ENCODE results near the gene ZNF740. TPM values are rescaled to one million over a fixed set of nuclear protein-coding genes. Genes with fewer than 3 reads are reported as not detected.

The ZNF740 gene
- total RNA-seq, 4 donors from 2014 or later: 14.9 to 27.7 (median 17.4) TPM

GRCh38 chr12:53231671-53231920 lies 51.1 kb downstream of the ZNF740 start:
- no peak for ATAC-seq
- H3K27ac ChIP-seq: peak overlapping the region; percentile 69 to 93 (median 88)
- no CpG with 5 or more reads among the region's 9 CpGs for WGBS, 2 donors (ENCODE audit: low coverage in 1 of 2)
- H3K4me1 ChIP-seq: peaks cover 0 to 93% (median 35%) of the 10 kb centered on the region in 3 donors
- no peaks in the 10 kb centered on the region for H3K27me3 ChIP-seq
- H3K4me3 ChIP-seq: peak overlapping the region; percentile 57 to 83
- TF ChIP-seq POLR2AphosphoS5 (IDR thresholded peaks at IDR 0.05) (no peak), EP300 (IDR thresholded peaks at IDR 0.05) (no peak), CTCF (IDR thresholded peaks at IDR 0.05) (peak in 1 of 4 experiments; percentile 16)
- H3K9me3 ChIP-seq: no peaks in the 10 kb centered on the region
- H3K36me3 ChIP-seq: peaks cover 0 to 14% of the 10 kb centered on the region in 2 donors

GRCh38 chr12:53231921-53232645 lies 51.6 kb downstream of the ZNF740 start, which contains the start of gene RARG:
RARG (minus strand) TSS chr12:53232209; CDS start chr12:53227545, 4,664 bp downstream.
- Histone ChIP-seq H3K9me3 (no peaks in the 10 kb centered on the region), H3K4me1 (peaks cover 0 to 88% (median 35%) of the 10 kb centered on the region in 3 donors), H3K27me3 (no peaks in the 10 kb centered on the region), H3K4me3 (peak within 1 kb of the TSS; percentile 57 to 83), H3K27ac (peak within 1 kb of the TSS; percentile 69 to 93 (median 88)), H3K36me3 (peaks cover 0 to 9% of the 10 kb centered on the region in 2 donors)
- WGBS, 2 donors (ENCODE audit: low coverage in 1 of 2): 0% methylated on average over 3 to 10 of the region's 44 CpGs
- peak; percentile 83 for ATAC-seq
- TF ChIP-seq POLR2A (IDR thresholded peaks at IDR 0.05): peak; percentile 20 to 27
- peak; percentile 16 for TF ChIP-seq POLR2AphosphoS5 (IDR thresholded peaks at IDR 0.05)
- TF ChIP-seq CTCF (IDR thresholded peaks at IDR 0.05): no peak

- Histone ChIP-seq H3K4me3 (peak overlapping the region; percentile 57 to 83), H3K36me3 (peaks cover 0 to 2% of the 10 kb centered on the region in 2 donors), H3K4me1 (peaks cover 0 to 81% (median 35%) of the 10 kb centered on the region in 3 donors), H3K27me3 (no peaks in the 10 kb centered on the region), H3K9me3 (no peaks in the 10 kb centered on the region), H3K27ac (peak overlapping the region; percentile 69 to 93 (median 88))
- no peak for TF ChIP-seq POLR2A (IDR thresholded peaks at IDR 0.05)
- TF ChIP-seq POLR2AphosphoS5 (IDR thresholded peaks at IDR 0.05): no peak
- no peak for TF ChIP-seq CTCF (IDR thresholded peaks at IDR 0.05)
- TF ChIP-seq EP300 (IDR thresholded peaks at IDR 0.05): no peak
- ATAC-seq: peak; percentile 70
- 3 to 4% methylated on average over 4 to 5 of the region's 11 CpGs for WGBS, 2 donors (ENCODE audit: low coverage in 1 of 2)
These were observed 52.3 kb downstream of the ZNF740 start for GRCh38 chr12:53232646-53233461.

- no peak for ATAC-seq
- WGBS, 2 donors (ENCODE audit: low coverage in 1 of 2): 0 to 15% methylated on average over 3 to 4 of the region's 7 CpGs
- Histone ChIP-seq H3K4me3 (no peak overlapping the region), H3K27me3 (no peaks in the 10 kb centered on the region), H3K36me3 (no peaks in the 10 kb centered on the region), H3K4me1 (peaks cover 0 to 72% (median 35%) of the 10 kb centered on the region in 3 donors), H3K9me3 (no peaks in the 10 kb centered on the region), H3K27ac (peak overlapping the region; percentile 36 to 93 (median 88))
- TF ChIP-seq EP300 (IDR thresholded peaks at IDR 0.05) (no peak), CTCF (IDR thresholded peaks at IDR 0.05) (no peak)
These were observed 53.2 kb downstream of the ZNF740 start for GRCh38 chr12:53233671-53234121.

All from gastroesophageal sphincter (tissue), 4 donors.